Fibroblast of skin of right biceps (primary cell): ENCODE measurements around the gene TBC1D3E.
"Not testable (repeated sequence)": the region's sequence is repeated elsewhere in the genome, so short reads cannot be mapped to it uniquely, and the experiment has no call there.

ENCODE experiments used
- DNase-seq: peaks from one replicate; pipeline ENCODE4 v3.0.0-alpha.2; 2013

The TBC1D3E gene

DNA sequence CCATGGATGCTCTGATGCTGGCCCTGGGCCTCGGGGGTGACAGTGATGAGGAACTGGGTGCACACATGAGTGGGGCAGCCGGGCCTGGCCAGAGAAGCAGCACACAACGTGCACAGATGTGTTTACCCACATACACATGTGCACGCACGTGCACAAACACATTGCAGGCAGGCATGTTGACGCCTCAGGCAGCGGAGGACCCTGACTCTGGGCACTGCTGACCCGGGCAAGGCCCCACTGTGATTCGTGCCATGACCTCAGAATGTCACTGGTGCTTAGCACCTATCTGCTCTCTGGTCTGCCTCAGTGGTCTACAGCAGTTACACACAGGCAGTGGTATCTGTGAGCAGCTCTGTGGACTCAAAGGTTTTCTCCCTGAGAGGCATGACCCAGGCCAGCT is at the start of gene TBC1D3E:
TSS of gene TBC1D3E (plus strand) at position 301 of the 400 bp plus-strand sequence. CDS start 1,545 bp downstream, outside the sequence.
- DNase-seq = not testable (repeated sequence)

DNA sequence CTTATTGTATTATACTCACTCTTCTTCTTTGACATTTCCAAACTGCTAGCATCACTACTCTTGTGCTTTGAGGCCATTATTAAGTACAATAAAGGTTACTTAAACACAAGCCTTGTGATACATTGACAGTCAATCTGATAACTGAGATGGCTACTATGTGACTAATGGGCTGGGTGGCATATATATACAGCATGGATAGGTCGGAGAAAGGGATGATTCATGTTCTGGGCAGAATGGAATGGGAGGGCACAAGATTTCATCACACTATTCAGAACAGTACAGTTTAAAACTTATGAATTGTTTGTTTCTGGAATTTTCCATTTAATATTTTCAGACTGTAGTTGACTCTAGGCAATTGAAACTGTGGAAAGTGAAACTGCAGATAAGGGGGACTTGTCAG is 40.4 kb upstream of the TBC1D3E start:
- not testable (repeated sequence) for DNase-seq

DNA sequence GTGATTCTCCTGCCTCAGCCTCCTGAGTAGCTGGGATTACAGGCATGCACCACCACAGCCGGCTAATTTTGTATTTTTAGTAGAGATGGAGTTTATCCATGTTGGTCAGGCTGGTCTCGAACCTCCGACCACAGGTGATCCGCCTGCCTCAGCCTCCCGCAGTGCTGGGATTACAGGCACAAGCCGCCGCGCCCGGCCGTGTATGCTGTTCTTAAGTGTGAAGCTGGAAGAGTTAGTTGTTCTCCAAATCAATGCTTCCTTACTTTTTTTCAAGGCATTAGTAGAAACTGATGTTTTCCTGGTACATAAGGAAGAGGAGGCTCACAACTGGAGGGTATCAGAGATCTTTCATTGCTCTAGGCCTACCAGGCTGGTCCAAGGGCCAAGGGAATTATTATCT is 39.6 kb upstream of the TBC1D3E start:
- DNase-seq = not testable (repeated sequence)

DNA sequence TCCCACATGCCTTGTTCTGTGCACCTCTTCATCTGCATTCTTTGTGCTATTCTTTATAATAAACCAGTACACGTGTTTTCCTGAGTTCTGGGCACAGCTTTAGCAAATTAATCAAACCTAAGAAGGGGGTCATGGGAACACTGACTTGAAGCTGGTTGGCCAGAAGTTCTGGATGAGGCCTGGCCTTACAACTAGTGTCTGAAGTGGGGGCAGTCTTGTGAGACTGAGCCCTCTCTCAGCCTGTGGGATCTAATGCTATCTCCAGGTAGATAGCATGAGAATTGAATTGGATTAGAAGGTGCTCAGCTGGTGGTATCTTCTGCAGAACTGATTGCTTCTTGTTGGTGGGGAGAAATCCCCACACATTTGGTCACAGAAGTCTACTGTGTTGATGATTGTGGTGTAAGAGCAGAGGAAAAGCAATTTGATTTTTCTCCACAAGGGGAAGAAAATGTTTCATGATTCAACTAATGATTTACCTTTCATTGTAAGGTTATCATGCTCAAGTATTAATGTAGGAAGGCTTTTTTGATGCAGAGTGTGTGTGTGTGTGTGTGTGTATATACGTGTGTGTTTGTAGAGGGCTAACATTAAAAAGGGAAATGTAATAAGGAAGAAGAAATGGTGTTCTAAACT is 33.6 kb upstream of the TBC1D3E start:
- not testable (repeated sequence) for DNase-seq

DNA sequence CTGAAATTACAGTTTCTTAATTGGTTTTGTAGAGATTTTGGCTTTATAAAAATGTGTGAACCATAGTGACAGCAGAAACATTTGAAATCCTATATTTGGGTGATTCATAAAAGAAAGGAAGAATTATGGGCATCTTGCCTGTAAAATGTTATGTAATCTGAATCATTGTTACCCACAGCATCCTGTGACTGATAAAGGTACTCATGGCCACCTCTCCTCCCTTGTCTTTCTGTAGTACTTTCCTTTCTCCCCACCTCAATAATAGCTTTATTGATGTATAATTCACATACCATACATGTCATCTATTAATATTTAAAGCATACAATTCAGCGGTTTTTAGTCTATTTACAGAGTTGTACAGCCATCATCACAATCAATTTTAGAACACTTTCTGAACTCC is 28.5 kb upstream of the TBC1D3E start:
- DNase-seq = not testable (repeated sequence)

DNA sequence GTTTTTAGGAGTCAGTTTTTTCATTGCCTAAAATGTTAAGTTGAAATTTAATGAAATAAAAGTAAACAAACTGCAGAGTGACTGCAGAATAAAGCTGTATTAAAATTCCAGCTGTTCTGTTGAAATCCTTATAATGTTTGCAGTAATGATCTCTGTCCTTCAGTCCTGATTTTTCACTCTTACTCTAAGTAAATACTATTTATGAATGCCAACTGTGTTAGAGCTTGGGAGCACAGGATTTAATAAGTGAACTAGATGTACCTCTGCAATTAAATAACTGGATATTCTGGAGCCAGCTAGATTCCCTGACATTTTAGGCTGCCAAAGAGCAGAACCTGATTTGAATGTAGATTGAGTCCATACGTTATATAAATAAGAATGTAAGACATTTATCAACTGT is 7.9 kb upstream of the TBC1D3E start:
- not testable (repeated sequence) for DNase-seq

DNA sequence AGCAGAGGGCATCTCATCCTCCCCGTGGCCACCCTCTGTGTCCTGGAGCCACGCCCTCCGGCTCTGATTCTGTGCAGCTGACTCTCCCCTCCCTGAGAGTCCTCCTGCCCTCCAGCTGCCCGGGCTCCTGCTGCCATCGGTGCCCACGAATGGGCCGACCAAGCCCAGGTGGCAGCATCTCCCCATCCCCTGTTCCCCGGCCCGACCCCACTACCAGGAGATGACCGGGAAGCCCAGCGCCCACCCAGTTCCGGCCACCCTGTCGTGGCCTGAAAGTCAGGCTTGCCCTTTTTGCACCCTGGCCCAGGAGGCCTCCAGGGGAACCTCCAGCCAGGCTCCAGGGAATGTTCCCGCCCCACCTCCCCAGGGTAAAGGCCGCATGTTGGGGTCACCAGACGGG is 7.1 kb downstream of the TBC1D3E start:
- DNase-seq = not testable (repeated sequence)
